KBM-7 (cell line): ENCODE measurements around the gene FCHSD1.

Source experiments
- DNase-seq: peaks from one replicate; pipeline ENCODE4 v3.0.0-alpha.2; 2015
- in situ Hi-C: fragments of 300-500 bp; cut with MboI; formaldehyde crosslinking; loops from 2 replicates; pipeline ENCODE4 v1.14.3; 2020; ENCODE audit warnings: low sequenced_read_pairs, low pct_unique_long_range_greater_than_20kb, mixed read lengths

The FCHSD1 gene

DNA sequence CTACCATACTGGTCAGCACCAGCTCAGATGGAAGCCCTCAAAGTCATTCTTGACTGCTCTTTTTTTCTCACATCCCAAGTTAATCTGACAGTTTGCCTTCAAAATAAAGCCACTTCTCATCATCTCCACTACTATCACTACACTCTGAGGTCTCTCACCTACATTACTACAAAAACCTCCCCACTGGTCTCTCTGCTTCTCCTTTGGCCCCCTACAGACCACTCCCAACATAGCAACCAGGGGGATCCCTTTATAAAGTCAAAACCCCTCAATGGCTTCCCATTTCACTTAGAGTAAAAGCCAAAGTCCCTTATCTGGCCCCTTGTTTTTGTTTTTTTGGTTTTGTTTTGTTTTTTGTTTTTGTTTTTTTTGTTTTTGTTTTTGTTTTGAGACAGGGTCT, 26.2 kb upstream of the FCHSD1 start:
- peak; percentile 52 for DNase-seq
- in situ Hi-C loops = no loop called here

DNA sequence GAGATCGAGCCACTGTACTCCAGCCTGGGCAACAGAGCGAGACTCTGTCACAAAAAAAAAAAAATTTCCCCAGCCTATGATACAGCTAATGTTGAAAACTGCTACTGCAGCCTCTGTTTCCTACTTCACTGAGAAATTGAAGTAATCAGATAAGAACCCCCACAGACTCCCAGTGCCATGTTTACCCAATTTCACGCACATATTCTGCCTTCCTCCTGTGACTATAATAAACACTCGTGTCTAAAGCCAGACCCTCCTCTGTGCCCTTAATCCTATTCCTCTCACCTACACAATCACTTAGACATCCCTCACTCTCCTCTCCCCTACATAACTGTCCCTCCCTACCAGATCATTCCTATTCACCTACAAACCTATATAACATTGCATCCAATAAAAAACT, 24.5 kb upstream of the FCHSD1 start:
- DNase-seq = no peak
- in situ Hi-C loops = no loop called here

DNA sequence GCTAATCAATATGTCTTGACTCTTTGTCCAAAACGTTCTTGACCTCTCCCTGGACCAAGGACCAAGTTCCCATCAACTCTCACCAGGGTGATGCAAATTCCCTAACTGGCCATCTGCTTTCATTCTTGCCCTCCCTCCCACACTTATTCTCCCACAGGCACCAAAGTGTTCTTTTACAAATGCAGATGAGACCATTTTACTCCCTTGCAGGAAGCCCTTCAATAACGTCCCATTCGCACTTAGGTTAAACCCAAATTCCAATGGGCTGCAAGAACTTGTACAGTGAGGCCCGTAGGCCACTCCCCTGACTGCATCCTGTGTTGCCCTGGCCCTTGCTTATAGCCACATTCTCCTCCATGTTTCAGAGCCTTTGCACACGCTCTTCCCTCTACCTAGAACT, 23.5 kb upstream of the FCHSD1 start:
- DNase-seq = no peak
- in situ Hi-C loops = no loop called here

DNA sequence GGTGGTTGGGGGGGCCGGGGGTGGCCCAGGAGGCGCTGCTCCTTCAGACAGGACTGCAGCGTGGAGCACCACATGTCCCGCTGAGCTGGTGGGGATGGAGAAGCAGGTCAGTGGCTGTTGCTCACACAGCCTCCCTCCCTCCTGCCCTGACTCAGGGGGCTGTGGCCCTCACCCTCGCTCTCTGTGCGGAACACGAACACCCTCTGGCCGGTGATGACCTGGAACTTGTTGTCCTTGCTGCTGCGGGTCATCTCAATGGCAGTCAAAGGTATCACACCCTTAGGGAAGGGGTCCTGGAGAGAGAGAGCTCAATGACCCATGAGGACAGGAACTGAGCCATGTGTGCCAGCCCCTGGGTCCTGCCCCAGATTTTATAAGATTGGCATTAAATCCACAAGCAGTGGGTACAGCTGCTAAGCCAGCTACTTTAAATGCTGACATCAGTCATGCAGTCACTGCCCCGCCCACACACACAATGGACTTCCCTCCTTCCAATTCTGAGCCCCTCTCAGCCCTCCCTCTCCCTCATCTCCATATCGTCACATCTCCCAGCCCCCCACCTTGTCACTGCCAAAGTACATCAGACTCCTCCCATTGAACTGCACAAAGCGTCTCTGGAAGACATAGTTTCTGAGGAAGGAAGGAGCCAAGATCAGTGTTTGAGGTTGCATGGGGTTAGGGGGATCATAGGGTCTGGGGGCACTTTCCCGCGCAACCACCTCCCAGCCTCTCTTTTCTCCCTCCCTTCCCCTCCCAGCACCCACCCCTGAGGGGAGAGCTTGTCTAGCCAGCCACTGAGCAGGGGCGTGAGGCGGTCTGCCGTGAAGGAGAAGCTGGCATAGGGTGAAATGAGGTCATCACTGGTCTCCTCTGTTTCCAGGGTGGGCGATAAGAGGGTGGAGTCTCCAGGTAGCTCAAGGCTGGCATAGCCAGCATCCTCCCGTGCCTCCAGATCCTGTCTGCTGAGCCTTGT, 21.9 kb upstream of the FCHSD1 start:
- in situ Hi-C loops = no loop called here
- DNase-seq = no peak

DNA sequence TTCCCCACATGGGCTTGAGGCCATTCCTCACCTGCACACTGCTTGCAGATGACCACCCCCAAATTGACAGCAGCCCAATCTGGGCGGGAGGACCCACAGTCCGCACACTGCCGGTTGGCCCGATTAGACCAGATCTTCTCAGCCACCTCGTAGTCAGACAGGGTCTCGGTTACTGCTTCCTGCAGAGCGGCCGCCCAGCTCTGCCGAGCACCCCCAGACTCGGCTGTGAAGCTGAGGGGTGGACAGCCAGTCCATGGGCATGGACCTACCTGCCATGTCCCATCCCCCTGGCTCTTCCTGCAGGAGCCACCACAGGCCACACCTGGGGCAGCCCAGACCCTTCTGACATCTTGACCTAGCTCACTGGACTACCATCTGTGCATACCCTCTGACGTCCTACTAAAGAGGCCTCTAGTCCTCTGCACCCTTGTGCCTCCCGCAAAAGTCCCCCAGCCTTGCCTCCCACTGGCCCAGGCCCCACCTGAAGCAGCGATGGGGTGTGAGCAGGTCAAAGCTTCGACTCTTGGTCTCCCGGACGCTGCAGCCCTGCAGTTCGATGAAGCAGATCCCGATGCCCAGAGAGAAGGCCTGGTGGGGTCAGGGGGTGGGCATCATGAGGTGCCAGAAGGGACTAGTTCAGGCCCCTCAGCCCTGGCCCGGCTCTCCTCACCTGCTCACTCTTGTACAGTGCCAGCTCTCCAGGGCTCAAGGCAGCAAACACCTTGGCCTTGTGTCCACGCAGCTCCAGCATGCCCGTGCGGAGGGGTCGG, 21.0 kb upstream of the FCHSD1 start:
- DNase-seq = no peak
- in situ Hi-C loops = no loop called here

DNA sequence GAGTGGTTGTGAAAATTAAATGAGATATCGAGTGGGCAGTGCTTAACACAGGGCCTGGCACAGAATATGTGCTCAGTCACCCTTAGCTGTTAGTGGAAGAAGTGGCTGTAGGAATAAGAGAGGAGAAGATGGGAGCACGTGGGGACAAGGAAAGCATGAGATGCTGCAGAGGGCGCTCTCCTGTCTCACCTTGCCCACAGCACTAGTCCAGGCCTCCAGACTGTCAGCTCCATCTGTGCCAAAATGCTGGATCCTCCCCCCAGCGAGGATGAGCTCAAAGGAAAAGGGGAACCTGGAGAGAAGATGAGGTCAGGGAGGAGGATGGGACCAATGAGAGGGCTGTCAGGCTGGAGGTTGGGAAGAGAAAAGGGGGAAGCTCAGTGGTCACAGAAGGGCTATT, 18.3 kb upstream of the FCHSD1 start:
- in situ Hi-C loops = no loop called here
- peak; percentile 45 for DNase-seq

DNA sequence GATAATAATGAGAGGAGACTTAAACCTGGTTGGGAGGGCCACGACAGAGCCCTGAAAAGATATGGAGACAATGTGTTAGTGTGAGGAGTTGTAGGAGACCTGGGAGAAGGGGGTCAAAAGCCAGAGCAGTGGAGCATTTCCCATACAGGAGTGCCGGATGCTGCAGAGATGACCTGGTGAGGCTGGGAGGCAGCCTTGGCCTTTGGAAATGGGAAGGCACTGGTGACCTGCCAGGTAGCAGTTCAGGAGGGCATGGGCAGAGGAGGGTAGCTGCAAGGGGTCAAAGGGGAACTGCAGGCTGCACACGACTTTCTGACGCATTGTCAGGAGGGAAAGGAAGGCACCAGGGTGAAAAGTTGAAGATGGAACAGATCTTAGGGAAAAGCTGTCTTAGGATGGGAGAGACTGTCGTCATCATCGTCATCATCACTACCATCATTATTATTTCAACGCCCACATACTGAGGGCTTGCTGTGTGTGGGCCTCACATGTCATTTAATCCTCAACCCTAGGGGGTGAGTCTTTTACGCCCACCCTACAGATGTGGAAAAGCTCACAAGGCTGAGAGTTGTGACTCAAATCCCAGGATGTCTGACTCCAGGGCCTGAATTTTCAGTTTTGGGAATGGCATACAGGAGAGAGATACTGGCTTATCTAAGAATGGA, 17.5 kb upstream of the FCHSD1 start:
- no peak for DNase-seq

DNA sequence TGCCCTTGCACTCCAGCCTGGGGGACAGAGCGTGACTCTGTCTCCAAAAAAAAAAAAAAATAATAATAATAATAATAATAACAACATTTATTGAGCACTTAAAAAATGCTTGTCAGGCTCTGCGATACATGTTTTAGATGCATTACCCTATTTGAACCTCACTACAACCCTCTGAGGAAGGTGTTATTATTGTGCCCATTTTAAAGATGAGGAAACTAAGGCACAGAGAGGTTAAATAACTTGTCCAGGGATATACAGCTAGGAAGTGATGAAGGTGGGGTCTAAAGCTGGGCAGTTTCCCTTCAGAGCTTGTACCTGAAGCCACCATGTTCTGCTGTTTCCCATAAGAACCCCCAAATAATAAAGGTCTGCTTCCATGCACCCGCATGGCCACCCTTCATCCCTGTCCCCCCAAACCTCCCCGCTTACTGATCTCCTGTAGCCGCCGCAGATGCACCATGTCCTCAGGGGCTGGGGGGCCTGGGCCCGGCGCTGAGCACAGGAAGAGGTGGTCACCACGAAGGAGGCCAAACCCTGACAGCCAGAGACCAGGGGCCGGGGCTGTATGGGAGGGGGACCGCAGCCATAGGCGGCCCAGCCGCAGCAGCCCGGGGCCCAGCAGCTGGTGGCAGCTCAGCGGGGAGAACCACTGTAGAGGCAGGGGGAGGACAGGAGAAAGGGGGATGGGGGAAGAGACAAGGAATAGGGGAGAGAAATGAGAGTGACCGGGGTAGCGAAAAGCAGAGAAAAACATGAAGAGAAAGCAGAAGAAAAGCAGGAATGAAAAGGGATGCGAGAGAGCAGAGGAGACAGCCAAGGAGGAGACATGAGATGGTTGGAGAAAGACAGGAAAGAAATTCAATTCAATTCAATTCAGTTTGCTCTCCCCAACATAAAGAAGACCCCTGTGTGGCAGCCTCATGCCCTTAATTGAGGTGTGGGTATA, 15.1 kb upstream of the FCHSD1 start:
- DNase-seq = no peak
- in situ Hi-C loops = no loop called here

More for the DNA sequence above, 17.5 kb upstream of the FCHSD1 start:
- in situ Hi-C loops = no loop called here

DNA sequence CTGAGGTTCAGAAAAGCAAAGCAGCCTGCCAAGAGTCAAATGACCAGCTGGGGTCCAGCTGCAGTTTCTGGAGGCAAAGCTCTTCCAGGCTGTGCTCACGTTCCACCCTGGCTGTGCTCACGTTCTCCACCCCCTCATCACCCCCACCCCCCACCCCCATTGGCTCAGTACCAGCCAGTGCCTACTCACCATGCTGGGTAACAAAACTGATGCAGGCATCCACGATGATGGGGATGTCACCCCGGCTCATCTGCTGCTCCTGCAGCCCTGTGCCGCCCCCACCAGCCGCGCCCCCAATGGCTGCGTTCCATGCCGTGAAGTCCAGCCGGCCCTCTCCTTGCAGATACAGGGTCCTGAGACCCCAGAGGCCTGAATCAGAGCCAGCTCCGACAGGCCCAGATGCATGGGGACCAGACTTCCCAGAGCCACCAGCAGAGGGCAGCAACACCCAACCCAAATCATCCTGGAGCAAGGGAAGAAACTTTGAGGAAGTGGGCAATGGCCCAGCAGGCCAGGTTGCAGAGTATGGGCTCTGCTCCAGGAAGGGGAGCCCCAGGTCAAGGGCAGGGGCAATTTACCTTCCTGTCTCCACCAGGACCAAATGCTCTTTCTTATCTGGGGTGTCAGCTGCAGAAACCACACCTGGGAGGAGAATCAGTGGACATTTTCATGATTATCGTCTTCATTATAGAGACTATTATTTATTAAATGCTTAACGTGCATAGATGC, 13.7 kb upstream of the FCHSD1 start:
- DNase-seq = peak; percentile 82

DNA sequence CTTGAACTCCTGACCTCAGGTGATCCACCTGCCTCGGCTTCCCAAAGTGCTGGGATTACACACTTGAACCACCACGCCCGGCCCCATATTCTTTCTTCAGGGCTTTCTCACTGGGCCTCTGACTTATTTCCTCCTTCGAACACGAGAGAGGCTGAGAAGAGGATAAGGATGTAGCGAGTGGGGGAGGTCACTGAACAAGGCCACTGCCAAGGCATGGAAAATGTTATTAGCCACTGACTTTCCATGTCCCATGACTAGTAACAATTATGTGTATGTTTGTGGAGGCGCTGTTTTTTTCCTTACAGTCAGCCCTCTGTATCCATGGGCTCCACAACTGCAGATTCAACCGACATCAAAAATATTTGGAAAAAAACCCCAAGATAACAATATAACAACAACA, 12.3 kb upstream of the FCHSD1 start:
- in situ Hi-C loops = no loop called here
- DNase-seq = no peak

More for the DNA sequence above, 13.7 kb upstream of the FCHSD1 start:
- in situ Hi-C loops = no loop called here

DNA sequence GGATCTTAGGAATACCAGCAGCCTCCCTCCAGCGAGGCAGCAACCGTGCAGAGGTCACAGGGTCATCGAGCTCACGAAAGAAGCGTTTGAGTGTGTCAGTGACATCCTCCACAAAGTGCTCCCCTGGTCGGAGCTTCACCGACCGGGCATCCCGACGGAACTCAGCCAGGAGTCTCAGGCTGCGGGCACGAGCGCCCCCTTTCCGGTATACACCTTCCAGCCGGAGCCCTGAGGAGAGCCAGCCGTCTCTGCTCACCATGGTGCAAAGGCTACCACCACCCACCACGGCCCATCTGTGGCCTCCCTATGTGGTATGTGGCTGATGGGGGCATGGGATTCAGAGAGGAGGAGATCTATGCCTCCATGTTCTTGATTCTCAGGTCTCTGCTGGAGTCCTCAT, 10.8 kb upstream of the FCHSD1 start:
- in situ Hi-C loops = no loop called here
- no peak for DNase-seq

DNA sequence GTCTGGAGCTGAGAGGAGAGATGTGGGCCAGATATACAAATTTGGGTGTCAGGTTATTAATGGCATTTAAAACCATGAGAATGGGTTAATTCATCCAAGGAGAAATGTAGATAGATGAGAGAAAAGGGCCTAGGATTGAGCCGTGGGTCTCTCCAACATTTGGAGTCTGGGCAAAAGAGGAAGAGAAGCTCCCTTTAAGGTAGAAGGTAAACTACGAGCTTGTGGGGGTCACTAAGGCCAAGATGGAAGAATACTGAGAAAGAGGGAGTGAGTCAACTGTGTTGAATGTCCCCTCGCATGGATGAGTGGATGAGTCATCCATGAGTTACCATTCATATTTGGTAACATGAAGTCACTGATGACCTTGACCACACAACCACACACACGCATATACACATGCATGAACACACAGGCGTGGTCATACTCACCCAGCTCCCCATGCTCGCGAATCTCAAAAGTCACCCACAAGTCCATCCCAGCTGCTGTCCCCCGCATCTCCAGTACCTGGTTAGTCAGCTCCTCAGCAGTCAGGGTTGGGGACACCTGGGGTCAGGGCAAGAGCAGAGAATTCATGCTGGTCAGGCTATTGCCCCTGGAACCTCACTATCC, 6.8 kb upstream of the FCHSD1 start:
- in situ Hi-C loops = no loop called here
- DNase-seq = no peak

DNA sequence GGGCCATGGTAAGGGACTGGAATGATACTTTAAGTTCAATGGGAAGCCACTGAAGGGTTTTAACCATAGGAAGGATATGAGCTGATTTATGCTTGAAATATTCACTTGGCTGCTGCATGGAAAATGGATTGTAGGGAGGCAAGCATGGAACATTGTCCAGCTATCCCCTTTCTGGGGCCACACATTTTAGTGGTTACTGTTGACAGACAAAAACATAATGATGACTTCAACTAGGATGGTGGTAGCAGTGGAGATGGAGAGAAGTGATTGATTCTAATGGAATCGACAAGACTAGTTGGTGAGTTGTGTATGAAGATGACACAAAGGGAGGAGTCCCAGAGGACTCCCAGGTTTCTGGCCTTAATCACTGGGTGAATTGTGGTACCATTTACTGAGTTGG, 6.2 kb upstream of the FCHSD1 start:
- in situ Hi-C loops = no loop called here
- DNase-seq = no peak

DNA sequence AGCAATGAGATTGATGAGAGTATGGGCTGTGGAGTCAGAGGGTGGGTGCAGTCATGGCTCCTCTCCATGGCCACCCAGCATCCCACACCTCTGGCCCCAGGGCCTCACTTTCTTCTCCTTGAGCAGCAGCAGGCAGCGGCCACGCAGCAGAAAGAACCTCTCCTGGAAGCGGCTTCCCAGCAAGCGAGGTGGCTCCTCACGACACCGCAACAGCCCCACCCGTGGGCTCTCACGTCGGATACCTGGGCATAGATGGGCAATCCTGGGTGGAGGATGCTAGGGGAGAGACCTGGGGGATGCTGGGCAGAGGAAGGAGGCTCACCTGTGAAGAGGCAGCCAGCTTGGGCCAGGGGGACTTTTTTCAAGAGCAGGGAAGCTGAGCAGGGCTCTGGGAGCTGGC, 5.2 kb upstream of the FCHSD1 start:
- no peak for DNase-seq
- in situ Hi-C loops = no loop called here

DNA sequence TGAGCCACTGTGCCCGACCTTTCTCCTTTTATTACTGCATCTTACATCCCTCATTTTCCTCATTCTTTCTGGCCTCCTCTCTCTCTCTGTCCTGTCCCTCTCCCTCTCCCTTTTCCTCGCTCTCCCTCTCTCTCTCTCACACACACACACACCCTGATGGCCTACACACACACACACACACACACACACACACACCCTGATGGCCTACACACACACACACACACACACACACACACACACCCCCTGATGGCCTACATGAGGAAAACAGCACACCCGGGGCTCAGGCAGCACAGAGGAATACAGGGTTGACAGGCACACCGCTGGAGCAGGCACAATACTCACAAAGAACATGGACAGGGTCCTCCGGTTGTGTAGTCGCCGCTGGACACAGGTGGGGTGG, 3.8 kb upstream of the FCHSD1 start:
- in situ Hi-C loops = no loop called here
- no peak for DNase-seq

DNA sequence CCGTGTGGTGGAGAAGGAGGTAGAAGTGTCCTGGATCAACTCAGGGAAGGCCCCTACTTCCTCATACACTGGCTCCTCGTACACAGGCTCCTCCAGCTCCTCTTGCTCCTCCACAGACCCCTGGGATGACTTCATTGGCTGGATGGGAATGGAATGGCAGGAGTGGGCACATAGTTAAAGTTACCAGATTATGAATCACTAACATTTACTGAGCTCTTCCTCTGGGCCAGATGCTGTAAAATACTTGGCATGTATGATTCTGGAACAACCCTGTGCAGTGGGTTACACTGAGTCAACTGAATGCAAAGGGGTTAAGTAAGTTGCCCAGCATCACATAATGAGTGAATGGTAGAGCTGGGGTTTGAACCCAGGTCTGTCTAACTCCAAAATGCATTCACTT, 3.1 kb upstream of the FCHSD1 start:
- in situ Hi-C loops = no loop called here
- no peak for DNase-seq

DNA sequence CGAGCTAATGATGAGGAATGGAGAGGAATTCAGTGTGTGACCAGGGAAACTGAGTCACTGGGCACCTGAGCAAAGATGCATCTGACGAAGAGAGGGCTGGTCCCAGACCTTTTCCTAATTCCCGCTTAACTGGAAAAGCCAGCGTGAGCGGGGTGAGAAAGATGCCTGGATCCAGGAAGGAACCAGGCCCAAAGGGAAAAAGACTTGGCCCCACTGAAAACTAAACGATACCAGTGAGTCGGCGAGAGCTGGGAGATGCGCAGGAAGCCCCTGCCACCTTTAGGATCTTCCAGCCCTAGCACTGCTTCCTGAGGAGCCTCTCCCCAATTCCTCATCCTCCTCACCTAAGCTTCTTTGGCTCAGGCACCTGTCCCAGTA, 499 bp upstream of the FCHSD1 start:
- DNase-seq = no peak
- in situ Hi-C loops = no loop called here

DNA sequence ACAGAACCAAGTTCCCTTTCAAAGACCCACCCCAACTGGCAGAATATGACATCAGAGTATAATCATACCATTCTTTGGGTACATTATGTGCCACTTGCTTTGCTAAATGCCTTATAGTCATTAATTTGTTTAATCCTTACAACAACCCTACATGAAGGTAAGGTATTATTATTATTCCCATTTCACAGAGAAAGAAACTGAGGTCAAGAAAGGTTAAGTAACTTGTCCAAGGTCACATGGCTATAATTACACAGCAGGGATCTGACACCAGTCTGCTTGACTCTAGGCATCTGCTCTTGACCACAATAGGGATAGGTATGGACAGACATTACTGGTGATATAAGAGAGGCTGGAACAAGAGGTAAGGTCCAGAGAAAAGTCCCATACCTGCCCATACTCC, 1.2 kb downstream of the FCHSD1 start:
- no peak for DNase-seq
- in situ Hi-C loops = no loop called here
